ENCODE measurements around the gene TRIM26.

GRCh38 chr6:30223339-30223738 is 10.1 kb upstream of the TRIM26 start:
- TF ChIP-seq EZH2 (IDR thresholded peaks at IDR 0.05), result no peak
- no peak for TF ChIP-seq POLR2AphosphoS5 (IDR thresholded peaks at IDR 0.05; ENCODE audit: borderline replicate concordance, low read depth, low read length)
